Immature natural killer cell (primary cell): Measurements from ENCODE around the gene OAF. TPM values are rescaled to one million over a fixed set of nuclear protein-coding genes. Genes with fewer than 3 reads are reported as not detected.

ENCODE experiments used
- DNase-seq, 3 donors: peaks; one replicate each; pipeline ENCODE4 v3.0.0; 2022; ENCODE audit warnings: mixed read lengths in 1 of 3
- H3K27ac Mint-ChIP-seq, 6 donors: one replicate each; pipeline ENCODE4 v1.8.0; 2020; ENCODE audit warnings: mixed read lengths in 6 of 6, mild to moderate bottlenecking in 5 of 6, inconsistent platforms in 4 of 6, moderate library complexity in 3 of 6
- H3K27me3 Mint-ChIP-seq, 3 donors: one replicate each; pipeline ENCODE4 v1.8.0; 2020 to 2021; ENCODE audit warnings: low read depth in 3 of 3, mild to moderate bottlenecking in 3 of 3, mixed read lengths in 3 of 3, moderate library complexity in 3 of 3, inconsistent platforms in 1 of 3
- H3K36me3 Mint-ChIP-seq, 3 donors: one replicate each; pipeline ENCODE4 v1.8.0; 2020; ENCODE audit warnings: mixed read lengths in 3 of 3, inconsistent platforms in 2 of 3, mild to moderate bottlenecking in 2 of 3
- H3K4me1 Mint-ChIP-seq, 2 donors: one replicate each; pipeline ENCODE4 v1.8.0; 2020; ENCODE audit warnings: inconsistent platforms in 2 of 2, mild to moderate bottlenecking in 2 of 2, mixed read lengths in 2 of 2, moderate library complexity in 1 of 2
- H3K4me3 Mint-ChIP-seq, 5 donors: one replicate each; pipeline ENCODE4 v1.8.0; 2020; ENCODE audit warnings: mild to moderate bottlenecking in 5 of 5, mixed read lengths in 5 of 5, inconsistent platforms in 3 of 5, moderate library complexity in 3 of 5
- H3K9me3 Mint-ChIP-seq, 6 donors: one replicate each; pipeline ENCODE4 v1.8.0; 2020; ENCODE audit warnings: mild to moderate bottlenecking in 6 of 6, mixed read lengths in 6 of 6, inconsistent platforms in 4 of 6, moderate library complexity in 3 of 6
- polyA plus RNA-seq, 3 donors: library from polyadenylated mRNA; unstranded; fragments of 300-500 nt; fragmentation: Illumina TruSeq; gene quantifications; one replicate each; pipeline ENCODE4 v1.2.3, GENCODE V29; 2021

Gene OAF
- polyA plus RNA-seq, 3 donors from 2014 or later = 1.9 to 2.5 (median 2.4) TPM

DNA sequence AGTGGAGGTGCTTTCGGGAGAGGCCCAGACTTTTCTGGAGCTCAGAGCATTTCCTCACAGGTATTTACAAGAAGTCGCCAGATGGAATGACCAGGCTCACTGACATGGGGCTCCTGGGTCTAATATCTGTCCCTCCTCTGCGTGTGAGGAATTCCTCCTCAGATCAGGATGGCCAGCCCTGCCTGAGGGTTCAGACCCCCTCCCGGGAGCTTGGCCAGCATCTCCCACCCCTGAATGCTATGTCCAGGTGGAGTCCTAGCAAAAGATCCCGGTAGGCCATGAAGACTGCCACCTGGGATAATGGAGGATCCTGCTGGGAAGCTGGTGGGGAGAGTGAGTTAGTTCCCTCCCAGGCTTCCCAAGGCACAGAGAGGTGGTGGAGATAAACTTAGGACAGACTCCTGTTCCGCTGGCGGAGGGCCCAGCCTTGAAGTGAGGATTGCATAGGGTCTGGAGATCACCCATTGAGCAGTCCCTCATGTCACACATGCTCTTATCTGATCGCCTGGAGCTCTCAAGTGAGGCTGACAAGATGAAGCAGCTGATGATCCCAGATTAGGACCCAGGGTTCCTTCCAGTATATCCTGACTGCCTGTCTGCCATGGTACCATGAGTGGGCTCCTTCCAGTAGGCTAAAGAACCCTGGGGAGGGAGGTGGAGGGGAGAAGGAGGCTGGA is 5.7 kb downstream of the OAF start:
- no peak for DNase-seq
- peaks cover 1 to 2% (median 1%) of the 10 kb centered on the region in 3 donors for H3K27me3 Mint-ChIP-seq
- H3K4me1 Mint-ChIP-seq = peaks cover 4 to 5% of the 10 kb centered on the region in 2 donors
- H3K9me3 Mint-ChIP-seq = peaks cover 0 to 1% (median 0%) of the 10 kb centered on the region in 6 donors
- no peak overlapping the region for H3K27ac Mint-ChIP-seq
- H3K36me3 Mint-ChIP-seq = no peaks in the 10 kb centered on the region
- no peak overlapping the region for H3K4me3 Mint-ChIP-seq

DNA sequence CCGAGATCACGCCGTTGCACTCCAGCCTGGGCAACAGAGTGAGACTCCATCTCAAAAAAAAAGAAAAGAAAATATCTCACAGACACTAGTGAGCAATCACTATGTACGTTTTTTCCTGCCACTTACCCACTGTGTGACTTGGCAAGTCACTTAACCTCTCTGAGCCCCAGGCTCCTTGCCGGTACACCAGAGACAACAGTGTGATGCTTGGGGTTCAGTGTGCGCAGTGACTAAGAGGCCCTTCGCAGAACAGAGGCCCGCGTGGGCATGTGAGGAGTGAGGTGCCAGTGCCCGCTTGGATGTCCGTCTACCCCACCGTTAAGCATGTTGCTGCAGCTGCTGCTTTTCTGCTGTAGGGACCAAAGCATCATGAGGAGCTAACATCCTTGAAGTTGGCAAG is 6.7 kb downstream of the OAF start:
- Mint-ChIP-seq H3K36me3 (no peaks in the 10 kb centered on the region), H3K4me1 (no peaks in the 10 kb centered on the region)

DNA sequence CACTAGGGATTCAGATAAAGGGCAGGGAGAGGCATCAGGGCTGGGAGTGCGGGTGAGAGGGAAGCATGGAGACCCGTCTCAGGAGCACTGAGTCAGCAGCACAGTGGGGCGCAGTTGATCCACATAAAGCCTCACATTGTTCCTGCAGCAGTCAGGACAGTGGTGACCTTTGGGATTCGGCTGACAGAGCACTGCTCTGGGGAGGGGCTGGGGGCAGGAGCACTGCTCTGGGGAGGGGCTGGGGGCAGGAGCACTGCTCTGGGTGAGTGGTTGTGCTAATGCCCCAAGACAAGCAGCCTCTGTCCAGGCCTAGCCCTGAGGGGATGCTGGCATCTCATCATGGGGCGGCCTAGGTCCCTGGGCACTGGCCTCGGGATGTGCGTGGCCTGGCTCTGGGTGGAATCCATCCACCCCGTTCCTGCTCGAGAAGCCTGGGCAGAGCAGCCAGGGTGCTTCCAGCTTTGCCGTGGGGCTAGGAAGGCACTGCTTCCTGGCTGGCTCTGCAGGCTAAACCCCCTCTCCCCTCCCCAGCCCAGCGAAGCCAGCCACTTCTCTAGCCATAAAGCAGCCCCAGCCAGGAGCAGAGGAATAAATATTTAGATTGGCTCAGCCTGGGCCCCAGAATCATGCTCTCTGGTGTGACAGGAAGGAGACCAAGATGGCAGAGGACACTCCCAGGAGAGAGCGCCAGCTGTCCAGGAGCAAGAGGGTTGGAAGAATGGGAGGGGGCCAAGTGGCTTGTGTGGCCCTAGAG is 7.3 kb downstream of the OAF start:
- Mint-ChIP-seq H3K4me3 (no peak overlapping the region), H3K27me3 (no peaks in the 10 kb centered on the region), H3K4me1 (no peaks in the 10 kb centered on the region), H3K9me3 (no peaks in the 10 kb centered on the region), H3K27ac (no peak overlapping the region), H3K36me3 (no peaks in the 10 kb centered on the region)
- no peak for DNase-seq

More for the DNA sequence above, 6.7 kb downstream of the OAF start:
- DNase-seq = no peak
- no peak overlapping the region for H3K4me3 Mint-ChIP-seq
- H3K9me3 Mint-ChIP-seq = no peaks in the 10 kb centered on the region
- H3K27ac Mint-ChIP-seq = no peak overlapping the region
- no peaks in the 10 kb centered on the region for H3K27me3 Mint-ChIP-seq

DNA sequence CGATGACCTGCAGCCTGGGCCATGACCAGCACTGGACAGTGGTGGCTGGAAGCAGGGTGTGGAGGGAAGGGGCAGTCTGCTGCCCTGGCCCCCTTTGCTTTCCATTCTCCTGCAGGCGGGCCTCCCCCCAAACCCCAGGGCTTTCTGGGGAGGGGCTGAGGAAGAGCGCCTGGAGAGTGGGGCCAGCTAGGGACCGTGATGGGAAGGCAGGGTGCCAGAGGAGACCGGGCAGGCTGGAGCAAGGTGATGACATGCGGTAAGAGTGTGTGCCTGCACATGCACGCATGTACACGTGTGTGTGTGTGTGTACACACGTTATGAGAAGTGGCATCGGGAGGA is 7.8 kb downstream of the OAF start:
- Mint-ChIP-seq H3K27ac (no peak overlapping the region), H3K4me1 (no peaks in the 10 kb centered on the region)

DNA sequence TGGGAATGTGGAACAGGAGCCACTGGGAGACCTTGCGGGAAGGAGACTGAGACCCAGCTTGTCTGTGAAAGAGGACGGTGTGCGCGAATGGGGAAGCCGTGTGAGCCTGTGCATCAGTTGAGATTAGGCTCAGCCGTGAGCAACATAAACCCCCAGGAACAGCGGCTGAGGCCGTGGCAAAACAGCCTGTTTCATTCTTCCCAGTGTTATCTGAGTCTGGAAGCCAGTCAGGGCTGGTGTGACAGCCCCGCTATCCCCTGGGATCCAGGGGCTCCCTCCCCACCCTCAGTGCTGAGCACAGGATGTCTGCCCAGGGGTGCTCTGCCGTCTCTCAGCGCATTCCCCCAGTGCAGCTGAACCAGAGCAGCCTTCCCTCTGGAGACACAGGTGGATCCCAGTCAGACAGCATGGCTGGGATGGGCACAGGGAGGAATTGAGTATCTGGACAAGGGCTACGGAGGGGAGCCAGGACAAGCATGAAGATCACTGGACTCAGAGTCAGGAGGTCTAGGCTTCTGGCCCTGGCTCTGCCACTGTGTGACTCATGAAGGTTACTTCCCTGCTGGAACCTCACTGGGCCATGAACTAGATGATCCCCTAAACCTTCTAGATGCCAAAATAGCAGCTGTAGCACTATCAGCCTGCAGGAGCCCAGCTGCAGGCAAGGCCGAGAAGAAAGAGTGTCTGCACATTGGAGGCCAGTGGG is 8.6 kb downstream of the OAF start:
- Mint-ChIP-seq H3K9me3 (no peaks in the 10 kb centered on the region), H3K4me1 (no peaks in the 10 kb centered on the region), H3K27ac (no peak overlapping the region), H3K27me3 (no peaks in the 10 kb centered on the region), H3K36me3 (no peaks in the 10 kb centered on the region), H3K4me3 (no peak overlapping the region)
- DNase-seq = no peak

More for the DNA sequence above, 7.8 kb downstream of the OAF start:
- H3K36me3 Mint-ChIP-seq = no peaks in the 10 kb centered on the region
- no peaks in the 10 kb centered on the region for H3K27me3 Mint-ChIP-seq
- no peak overlapping the region for H3K4me3 Mint-ChIP-seq
- DNase-seq = no peak
- no peaks in the 10 kb centered on the region for H3K9me3 Mint-ChIP-seq

DNA sequence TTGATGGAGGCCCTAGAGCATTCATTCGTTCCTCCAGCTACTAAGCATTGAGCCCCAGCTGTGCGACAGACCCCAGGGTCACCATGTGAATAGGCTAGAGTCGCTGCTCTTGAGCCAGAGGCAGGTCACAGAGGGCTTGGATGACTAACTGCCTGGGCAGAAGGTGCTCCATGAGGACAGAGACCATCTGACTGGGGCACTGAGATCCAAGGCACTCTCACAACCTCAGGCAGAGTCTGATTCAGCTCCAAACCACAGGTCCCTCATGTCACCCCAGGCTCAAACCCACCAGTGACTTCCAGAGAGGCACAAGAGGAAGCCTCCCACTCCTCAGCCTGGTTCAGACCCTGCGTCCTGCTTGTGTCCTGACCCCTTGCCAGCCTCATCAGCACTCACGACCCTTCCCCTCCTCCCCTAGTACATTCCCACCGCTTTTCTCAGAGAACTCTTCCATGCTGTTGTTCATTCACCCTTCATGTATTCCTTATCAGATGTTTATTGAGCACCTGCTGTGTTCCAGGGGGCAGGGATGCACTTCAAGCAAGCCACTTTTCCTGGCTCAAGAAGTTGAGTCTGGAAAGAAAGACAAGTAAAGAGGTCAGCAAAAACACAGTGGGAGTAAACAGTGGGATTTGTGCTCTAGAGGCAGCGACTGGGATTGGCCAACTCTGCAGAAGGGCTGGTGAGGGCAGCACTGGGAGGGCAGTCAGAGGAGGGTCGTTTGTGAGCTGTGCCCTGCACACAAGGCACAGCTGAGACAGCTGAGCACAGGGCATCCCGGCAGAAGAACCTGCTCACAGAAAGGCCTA is 9.3 kb downstream of the OAF start:
- Mint-ChIP-seq H3K4me3 (no peak overlapping the region), H3K27ac (peak overlapping the region in 1 of 6 donors; percentile 68), H3K27me3 (peaks cover 0 to 2% (median 0%) of the 10 kb centered on the region in 3 donors), H3K4me1 (peaks cover 0 to 3% of the 10 kb centered on the region in 2 donors), H3K9me3 (no peaks in the 10 kb centered on the region), H3K36me3 (no peaks in the 10 kb centered on the region)
- DNase-seq = no peak

DNA sequence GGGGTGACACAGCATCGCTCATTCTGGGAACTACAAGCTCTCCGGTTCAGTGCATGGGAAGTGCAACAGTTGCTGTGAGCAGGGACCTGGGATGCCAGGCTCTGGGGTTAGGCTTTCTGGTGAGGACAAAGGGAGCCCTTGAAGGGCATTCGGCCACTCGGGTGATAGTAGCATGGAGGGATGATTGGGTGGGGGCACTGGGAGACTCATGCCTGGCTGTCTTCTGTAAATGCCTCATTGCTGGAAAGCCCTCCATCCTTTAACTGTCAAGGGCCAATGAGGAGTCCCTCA is 9.9 kb downstream of the OAF start:
- Mint-ChIP-seq H3K27ac (no peak overlapping the region), H3K36me3 (no peaks in the 10 kb centered on the region), H3K27me3 (peaks cover 0 to 2% (median 0%) of the 10 kb centered on the region in 3 donors), H3K4me1 (peaks cover 0 to 5% of the 10 kb centered on the region in 2 donors), H3K4me3 (no peak overlapping the region), H3K9me3 (no peaks in the 10 kb centered on the region)
- no peak for DNase-seq

DNA sequence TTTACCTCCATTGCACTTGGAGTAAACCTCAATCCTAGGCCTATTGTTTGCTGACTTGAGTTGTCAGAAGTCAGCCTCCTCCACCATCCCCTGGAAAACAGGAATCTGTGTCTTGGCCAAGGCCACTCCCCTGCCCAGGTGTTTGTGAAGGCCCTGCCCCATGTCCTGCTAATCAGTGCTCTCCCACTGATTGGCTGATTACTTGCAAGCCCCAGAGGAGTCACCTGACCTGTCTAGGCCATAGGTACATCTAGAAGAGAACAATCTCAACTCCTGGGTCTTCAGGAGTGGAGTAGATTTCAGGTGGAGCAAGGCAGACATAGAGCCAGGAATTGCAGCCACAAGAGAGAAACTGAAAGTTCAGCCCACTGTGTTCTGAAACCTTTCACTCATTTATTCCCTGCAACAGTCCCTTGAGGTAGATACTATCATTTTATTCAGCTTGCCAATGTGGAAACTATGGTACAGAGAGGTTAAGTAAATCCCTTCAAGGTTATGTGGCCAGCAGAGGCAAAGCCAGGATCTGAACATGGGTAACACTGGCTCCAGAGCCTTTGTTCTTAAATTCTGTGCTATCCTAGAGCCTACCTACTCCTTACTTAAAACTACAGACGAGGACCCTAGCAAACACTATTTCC is 10.4 kb downstream of the OAF start:
- Mint-ChIP-seq H3K27ac (no peak overlapping the region), H3K36me3 (no peaks in the 10 kb centered on the region), H3K4me1 (peaks cover 0 to 5% of the 10 kb centered on the region in 2 donors), H3K9me3 (no peaks in the 10 kb centered on the region), H3K4me3 (no peak overlapping the region), H3K27me3 (peaks cover 0 to 4% (median 0%) of the 10 kb centered on the region in 3 donors)
- no peak for DNase-seq

- no peak for DNase-seq
- H3K36me3 Mint-ChIP-seq = no peaks in the 10 kb centered on the region
- no peaks in the 10 kb centered on the region for H3K9me3 Mint-ChIP-seq
- no peak overlapping the region for H3K27ac Mint-ChIP-seq
- H3K4me1 Mint-ChIP-seq = peaks cover 0 to 5% of the 10 kb centered on the region in 2 donors
- H3K27me3 Mint-ChIP-seq = peaks cover 0 to 7% (median 0%) of the 10 kb centered on the region in 3 donors
- H3K4me3 Mint-ChIP-seq = no peak overlapping the region
Observed at GRCh38 chr11:120222916-120223315, 12.1 kb downstream of the OAF start.

DNA sequence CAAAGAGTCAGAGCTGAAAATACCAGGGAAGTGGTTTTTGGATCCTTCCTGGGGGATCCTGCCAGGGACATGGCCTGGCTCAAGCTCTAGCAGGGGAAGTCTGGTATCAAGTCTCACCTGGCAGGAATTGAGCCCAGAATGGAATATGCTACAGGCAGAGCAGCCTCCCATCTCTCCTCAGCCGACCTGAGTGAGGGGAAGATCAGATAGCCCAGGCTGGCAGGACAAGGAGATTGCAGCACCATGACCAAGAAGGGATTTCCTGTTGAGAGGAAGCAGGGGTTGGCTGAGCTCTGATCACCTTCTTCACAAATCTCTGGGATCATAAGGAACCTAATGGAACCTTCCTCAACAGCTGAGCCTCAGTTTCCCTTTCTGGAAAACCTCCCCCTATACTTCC is 13.0 kb downstream of the OAF start:
- no peak overlapping the region for H3K27ac Mint-ChIP-seq
- no peak for DNase-seq
- peaks cover 0 to 7% (median 0%) of the 10 kb centered on the region in 3 donors for H3K27me3 Mint-ChIP-seq

GRCh38 chr11:120224361-120224760 is 13.5 kb downstream of the OAF start:
- no peak for DNase-seq
- H3K27ac Mint-ChIP-seq = peak overlapping the region in 1 of 6 donors; percentile 52
- no peaks in the 10 kb centered on the region for H3K9me3 Mint-ChIP-seq
- peaks cover 0 to 7% (median 0%) of the 10 kb centered on the region in 3 donors for H3K27me3 Mint-ChIP-seq
- H3K4me3 Mint-ChIP-seq = no peak overlapping the region
- H3K36me3 Mint-ChIP-seq = no peaks in the 10 kb centered on the region
- H3K4me1 Mint-ChIP-seq = peaks cover 0 to 5% of the 10 kb centered on the region in 2 donors

More for the DNA sequence above, 13.0 kb downstream of the OAF start:
- no peaks in the 10 kb centered on the region for H3K36me3 Mint-ChIP-seq
- H3K4me1 Mint-ChIP-seq = peaks cover 0 to 5% of the 10 kb centered on the region in 2 donors
- no peaks in the 10 kb centered on the region for H3K9me3 Mint-ChIP-seq
- H3K4me3 Mint-ChIP-seq = no peak overlapping the region

- H3K36me3 Mint-ChIP-seq = no peaks in the 10 kb centered on the region
- no peaks in the 10 kb centered on the region for H3K9me3 Mint-ChIP-seq
- peaks cover 0 to 5% of the 10 kb centered on the region in 2 donors for H3K4me1 Mint-ChIP-seq
- no peak for DNase-seq
- H3K4me3 Mint-ChIP-seq = no peak overlapping the region
- H3K27me3 Mint-ChIP-seq = peaks cover 0 to 7% (median 0%) of the 10 kb centered on the region in 3 donors
- no peak overlapping the region for H3K27ac Mint-ChIP-seq
Observed at GRCh38 chr11:120224972-120225909, 14.4 kb downstream of the OAF start.
